ENCODE data around the gene TMC7. TPM values are rescaled to one million over a fixed set of nuclear protein-coding genes. Genes with fewer than 3 reads are reported as not detected.

Gene TMC7
- total and polyA plus RNA-seq, 9 of the 15 experiments (the other 6 are each of a cell fraction or from before 2014, with no cell fraction given): 0.08 to 2.0 (median 1.5) TPM

- TF ChIP-seq ZNF699 (CRISPR knock-in tag; IDR thresholded peaks at IDR 0.05; ENCODE audit: insufficient replicate concordance) (no peak), HMG20B (CRISPR knock-in tag; IDR thresholded peaks at IDR 0.05) (no peak), MCM3 (IDR thresholded peaks at IDR 0.05) (no peak), RFX1 (IDR thresholded peaks at IDR 0.05) (no peak), BCOR (IDR thresholded peaks at IDR 0.05) (0 out of 2 replicates have a peak, but pooled peaks have one; percentile 13), MNT (conservative IDR thresholded peaks at IDR 0.05) (peak; percentile 46 to 77; a peak in 2 of 4 replicates), SPI1 (IDR thresholded peaks at IDR 0.05; ENCODE audit: borderline replicate concordance, low read depth, low read length) (peak; percentile 38; the same call in 1 of the 2 replicates), GABPB2 (CRISPR knock-in tag; conservative IDR thresholded peaks at IDR 0.05) (no peak), GABPA (tag; conservative IDR thresholded peaks at IDR 0.05; ENCODE audit: low read depth) (peak; percentile 73)
- TF ChIP-seq, protein P1, sequence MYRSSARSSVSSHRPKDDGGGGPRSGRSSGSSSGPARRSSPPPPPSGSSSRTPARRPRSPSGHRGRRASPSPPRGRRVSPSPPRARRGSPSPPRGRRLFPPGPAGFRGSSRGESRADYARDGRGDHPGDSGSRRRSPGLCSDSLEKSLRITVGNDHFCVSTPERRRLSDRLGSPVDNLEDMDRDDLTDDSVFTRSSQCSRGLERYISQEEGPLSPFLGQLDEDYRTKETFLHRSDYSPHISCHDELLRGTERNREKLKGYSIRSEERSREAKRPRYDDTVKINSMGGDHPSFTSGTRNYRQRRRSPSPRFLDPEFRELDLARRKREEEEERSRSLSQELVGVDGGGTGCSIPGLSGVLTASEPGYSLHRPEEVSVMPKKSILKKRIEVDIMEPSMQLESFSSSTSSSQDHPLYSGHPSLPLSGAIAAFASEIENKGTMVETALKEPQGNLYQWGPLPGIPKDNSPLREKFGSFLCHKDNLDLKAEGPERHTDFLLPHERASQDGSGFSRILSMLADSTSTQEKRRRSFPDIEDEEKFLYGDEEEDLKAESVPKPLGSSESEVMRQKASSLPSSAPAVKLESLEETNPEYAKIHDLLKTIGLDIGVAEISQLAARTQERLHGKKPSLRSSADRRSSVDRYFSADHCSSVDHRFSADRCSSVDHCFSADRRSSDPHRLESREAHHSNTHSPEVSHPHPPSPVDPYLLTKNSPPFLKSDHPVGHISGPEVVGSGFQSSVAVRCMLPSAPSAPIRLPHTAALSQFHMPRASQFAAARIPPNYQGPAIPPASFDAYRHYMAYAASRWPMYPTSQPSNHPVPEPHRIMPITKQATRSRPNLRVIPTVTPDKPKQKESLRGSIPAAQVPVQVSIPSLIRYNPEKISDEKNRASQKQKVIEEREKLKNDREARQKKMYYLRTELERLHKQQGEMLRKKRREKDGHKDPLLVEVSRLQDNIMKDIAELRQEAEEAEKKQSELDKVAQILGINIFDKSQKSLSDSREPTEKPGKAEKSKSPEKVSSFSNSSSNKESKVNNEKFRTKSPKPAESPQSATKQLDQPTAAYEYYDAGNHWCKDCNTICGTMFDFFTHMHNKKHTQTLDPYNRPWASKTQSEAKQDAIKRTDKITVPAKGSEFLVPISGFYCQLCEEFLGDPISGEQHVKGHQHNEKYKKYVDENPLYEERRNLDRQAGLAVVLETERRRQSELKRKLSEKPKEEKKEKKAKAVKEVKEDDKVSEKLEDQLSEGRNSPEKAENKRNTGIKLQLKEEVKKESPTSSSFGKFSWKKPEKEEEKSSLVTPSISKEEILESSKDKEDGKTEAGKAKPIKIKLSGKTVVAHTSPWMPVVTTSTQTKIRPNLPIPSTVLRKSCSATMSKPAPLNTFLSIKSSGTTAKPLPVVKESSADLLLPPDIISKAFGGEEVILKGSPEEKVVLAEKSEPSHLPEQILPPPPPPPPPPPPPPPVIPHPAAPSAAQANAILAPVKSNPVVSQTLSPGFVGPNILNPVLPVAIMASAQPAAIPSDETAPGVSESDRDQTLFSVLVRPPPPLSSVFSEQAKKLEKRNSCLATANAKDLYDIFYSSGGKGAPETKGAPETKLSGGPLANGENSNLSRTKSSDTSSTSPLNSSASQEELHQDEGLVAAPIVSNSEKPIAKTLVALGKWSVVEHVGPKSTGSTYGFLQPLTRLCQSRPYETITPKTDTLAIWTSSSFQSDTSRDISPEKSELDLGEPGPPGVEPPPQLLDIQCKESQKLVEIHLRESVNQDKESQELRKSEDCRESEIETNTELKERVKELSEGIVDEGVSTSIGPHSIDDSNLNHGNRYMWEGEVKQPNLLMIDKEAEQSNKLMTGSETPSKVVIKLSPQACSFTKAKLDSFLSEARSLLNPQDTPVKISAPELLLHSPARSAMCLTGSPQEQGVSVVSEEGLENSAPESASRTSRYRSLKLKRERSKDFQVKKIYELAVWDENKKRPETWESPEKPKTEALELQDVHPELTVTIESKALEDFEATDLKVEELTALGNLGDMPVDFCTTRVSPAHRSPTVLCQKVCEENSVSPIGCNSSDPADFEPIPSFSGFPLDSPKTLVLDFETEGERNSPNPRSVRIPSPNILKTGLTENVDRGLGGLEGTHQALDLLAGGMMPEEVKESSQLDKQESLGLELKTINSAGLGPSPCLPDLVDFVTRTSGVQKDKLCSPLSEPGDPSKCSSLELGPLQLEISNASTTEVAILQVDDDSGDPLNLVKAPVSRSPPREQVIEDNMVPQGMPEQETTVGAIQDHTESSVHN (IDR thresholded peaks at IDR 0.05; ENCODE audit: borderline replicate concordance in 1 of 2, low read depth in 1 of 2): 0 out of 4 replicates have a peak, but pooled peaks of 1 of the 2 experiments have one; percentile 29
- TF ChIP-seq, protein P2, sequence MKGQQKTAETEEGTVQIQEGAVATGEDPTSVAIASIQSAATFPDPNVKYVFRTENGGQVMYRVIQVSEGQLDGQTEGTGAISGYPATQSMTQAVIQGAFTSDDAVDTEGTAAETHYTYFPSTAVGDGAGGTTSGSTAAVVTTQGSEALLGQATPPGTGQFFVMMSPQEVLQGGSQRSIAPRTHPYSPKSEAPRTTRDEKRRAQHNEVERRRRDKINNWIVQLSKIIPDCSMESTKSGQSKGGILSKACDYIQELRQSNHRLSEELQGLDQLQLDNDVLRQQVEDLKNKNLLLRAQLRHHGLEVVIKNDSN (CRISPR knock-in tag; IDR thresholded peaks at IDR 0.05): peak; percentile 36; the same call in 1 of the 2 replicates
These were observed 111.0 kb downstream of the TMC7 start (continued) for GRCh38 chr16:19094542-19095365.

All from K562 (cell line).